DMS53 treated with DMSO at 0.1 percent for 48 hours (cell line): ENCODE measurements around the gene ZNF407.
"Not testable (repeated sequence)": the region's sequence is repeated elsewhere in the genome, so short reads cannot be mapped to it uniquely, and the experiment has no call there.

ENCODE experiments used
- DNase-seq: peaks from one replicate; lab custom pipeline; 2025; ENCODE audit not compliant: unreplicated experiment; lab: John Stamatoyannopoulos, UW

The ZNF407 gene

GRCh38 chr18:75087119-75088020 is 489.7 kb downstream of the ZNF407 start:
- DNase-seq: no peak

- no peak for DNase-seq
Measured at GRCh38 chr18:75088021-75088506, 490.4 kb downstream of the ZNF407 start.

GRCh38 chr18:75088622-75089211 is 491.0 kb downstream of the ZNF407 start:
- DNase-seq: no peak

DNA sequence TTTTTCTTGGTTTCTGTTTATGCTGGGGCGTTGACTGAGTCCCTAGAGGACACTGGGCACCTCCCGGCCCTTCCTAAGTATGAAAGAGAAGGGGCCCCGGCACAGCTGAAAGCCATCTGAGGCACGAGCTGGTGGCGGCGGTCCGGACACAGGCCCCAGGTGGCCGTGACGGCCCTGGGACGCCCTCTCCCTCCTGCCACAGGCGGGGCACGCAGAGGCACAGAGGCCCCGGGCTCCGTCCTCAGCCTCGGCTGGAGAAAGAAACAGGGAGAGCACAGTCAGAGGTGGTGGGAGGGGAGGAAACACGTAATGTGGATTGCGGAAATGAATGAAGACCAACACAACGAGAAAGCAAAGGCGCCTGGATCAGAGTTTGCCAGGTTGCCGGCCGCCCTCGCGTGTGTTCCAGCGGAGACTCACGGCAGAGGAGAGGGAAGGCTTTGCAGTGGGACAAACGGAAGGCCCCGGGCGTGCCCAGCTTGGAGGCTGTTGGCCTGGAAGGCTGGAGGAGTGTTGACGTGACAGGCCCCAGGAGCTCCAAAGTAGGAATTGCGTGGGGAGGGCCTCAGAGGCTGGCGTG is 492.2 kb downstream of the ZNF407 start:
- no peak for DNase-seq

GRCh38 chr18:75090336-75090735 is 492.7 kb downstream of the ZNF407 start:
- DNase-seq: no peak

DNA sequence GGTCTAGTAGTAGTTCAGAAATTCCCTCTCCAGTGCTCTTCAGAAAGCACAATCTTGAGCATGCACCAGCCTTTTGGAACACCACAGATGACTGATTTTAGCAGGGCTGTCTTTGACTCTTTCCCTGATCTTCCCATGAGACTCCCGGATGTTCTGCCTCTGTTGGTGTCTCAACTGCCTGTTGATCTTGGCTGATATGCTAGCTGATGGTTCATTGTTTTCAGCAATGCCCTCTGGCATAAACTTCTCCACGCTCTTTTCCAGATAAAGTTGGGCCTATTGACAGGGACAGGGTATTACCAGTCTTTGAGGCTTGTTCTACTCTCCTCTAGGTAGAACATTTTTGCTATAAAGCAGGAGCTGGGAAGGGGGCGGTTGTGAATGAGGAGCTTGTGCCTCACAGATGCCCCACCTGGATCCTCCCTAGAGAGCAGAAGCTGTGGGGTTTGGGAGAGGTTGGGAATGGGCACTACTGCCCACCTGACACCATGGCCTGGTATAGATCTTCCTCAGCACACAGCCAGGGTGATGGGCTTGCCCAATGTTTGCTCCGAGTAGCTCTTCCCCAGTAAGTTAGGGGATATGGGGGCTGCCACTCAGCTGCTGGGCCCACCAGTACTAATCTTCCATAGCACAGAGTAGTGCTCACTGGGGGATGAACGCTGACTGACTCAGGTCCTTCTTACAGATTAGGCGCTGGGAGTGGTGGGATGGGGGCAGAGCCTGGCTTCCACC is 500.0 kb downstream of the ZNF407 start:
- no peak for DNase-seq

- DNase-seq: no peak
Measured at GRCh38 chr18:75100832-75101630, 503.4 kb downstream of the ZNF407 start.

GRCh38 chr18:75101916-75102315 is 504.2 kb downstream of the ZNF407 start:
- DNase-seq: no peak

GRCh38 chr18:75104029-75104428 is 506.4 kb downstream of the ZNF407 start:
- DNase-seq: not testable (repeated sequence)

- no peak for DNase-seq
Measured at GRCh38 chr18:75104483-75104882, 506.8 kb downstream of the ZNF407 start.

GRCh38 chr18:75105551-75106254 is 508.0 kb downstream of the ZNF407 start:
- no peak for DNase-seq

GRCh38 chr18:75106746-75107145 is 509.1 kb downstream of the ZNF407 start:
- no peak for DNase-seq

- DNase-seq: no peak
Measured at GRCh38 chr18:75107196-75107930, 509.7 kb downstream of the ZNF407 start.

DNA sequence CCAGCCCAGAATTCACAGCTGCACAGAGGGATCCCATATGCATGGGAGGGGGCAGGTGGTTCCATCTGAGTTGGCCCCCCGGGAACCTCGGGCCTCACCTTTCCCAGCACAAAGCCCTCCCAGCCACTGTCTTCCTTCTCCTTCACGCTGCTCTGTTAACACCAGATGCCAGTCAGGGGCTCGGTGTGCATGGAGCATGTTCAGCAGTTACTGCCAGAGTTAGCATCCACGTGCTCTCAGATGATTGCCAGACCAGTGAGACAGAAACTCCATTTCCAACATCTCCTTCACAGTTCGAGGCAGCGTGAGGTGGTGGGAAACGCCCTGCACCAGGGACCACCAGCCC is 510.2 kb downstream of the ZNF407 start:
- no peak for DNase-seq

DNA sequence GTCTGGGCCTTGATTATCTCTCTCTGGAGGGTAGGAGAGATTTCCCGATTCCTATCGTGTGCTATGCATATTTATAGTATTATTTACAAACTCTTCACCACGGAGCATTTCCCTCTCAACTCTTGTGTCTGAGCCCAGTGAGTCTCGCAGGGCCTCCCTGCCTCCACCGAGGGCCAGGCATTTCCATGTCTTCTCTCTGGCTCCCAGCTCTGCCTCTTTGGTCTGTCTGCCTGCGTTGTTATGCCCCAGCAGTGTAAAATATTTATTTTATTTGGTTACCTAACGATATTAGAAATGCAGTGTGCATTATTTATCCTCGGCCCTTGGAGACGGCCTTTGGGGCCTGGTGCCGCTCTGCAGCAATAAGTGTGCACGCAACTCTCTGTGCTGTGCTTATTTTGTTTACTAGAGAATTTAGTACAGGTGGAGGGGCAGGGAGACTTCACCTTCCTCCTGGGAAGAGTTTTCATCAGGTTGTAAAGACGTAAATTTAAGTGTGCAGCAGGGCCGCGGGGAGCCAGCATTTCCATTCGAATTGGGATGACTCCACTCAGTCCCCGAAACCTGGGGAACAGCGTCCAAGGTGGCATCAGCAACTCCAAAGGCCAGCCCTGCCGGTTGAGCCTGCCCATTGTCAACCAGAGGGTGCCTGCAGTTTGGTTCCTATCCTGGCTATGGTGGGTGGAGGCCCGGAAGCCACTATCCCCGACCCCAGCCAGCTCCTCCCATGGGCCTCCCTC is 511.1 kb downstream of the ZNF407 start:
- DNase-seq: no peak

DNA sequence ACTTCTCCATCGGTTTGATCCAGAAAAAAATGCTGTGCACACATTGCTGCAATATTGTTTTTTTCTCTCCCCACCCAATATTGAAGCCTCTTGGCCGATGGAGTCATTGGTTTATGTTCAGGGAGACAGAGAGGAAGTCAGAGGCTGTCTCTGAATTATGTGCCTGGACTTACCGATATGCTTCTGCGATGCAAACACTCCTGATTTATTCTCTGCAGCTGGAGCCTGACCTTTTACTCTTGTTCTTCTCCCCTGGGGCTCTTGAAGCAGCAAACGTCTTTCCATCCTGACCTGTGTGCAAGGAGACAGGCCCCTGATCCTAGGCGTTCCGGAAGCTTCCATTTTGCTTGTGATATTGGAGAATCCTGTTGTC is 511.6 kb downstream of the ZNF407 start:
- DNase-seq: no peak

- DNase-seq: no peak
Measured at GRCh38 chr18:75109819-75110218, 512.1 kb downstream of the ZNF407 start.

GRCh38 chr18:75110311-75110710 is 512.6 kb downstream of the ZNF407 start:
- no peak for DNase-seq
